PC-9 (cell line): ENCODE data around the gene ZEB2. TPM values are rescaled to one million over a fixed set of nuclear protein-coding genes. Genes with fewer than 3 reads are reported as not detected.
A peak's percentile ranks its signal among the peaks of the same experiment; 100 is the strongest.

ENCODE experiments used
- BruUV-seq: library from RNA; stranded (reverse); fragments of 400-500 nt; replicated peaks from 2 replicates; lab custom pipeline; 2021; lab: Mats Ljungman, UMichigan
- CTCF ChIA-PET: fragments of 300-600 bp; sonication (Branson Sonifier 250); formaldehyde crosslinking; loops from one replicate; lab custom pipeline; 2022; ENCODE audit warnings: antibody characterized with exemption; lab: Charles Lee
- POLR2A ChIA-PET: fragments of 300-600 bp; sonication (Branson Sonifier 250); formaldehyde crosslinking; loops from one replicate; lab custom pipeline; 2022; ENCODE audit warnings: antibody characterized with exemption; ENCODE audit not compliant: unreplicated experiment; lab: Charles Lee
- DNase-seq, 2 experiments: peaks; one replicate each; pipeline versions ENCODE4 v3.0.0 to v3.0.0-alpha.2; 2015 to 2022; ENCODE audit warnings: mixed read lengths in 1 of 2
- H2AFZ ChIP-seq: fragments of 200-600 bp; sonication (generic); 2 replicates; pipeline ENCODE4 v1.8.1; 2017; ENCODE audit warnings: antibody characterized with exemption
- H3F3A ChIP-seq: fragments of 200-600 bp; sonication (generic); 2 replicates; pipeline ENCODE4 v1.8.1; 2017; ENCODE audit warnings: antibody characterized with exemption, mild to moderate bottlenecking, low read depth; ENCODE audit not compliant: insufficient read depth
- H3K27ac ChIP-seq: fragments of 200-600 bp; sonication (generic); 2 replicates; pipeline ENCODE4 v1.6.1; 2016; ENCODE audit warnings: mixed run types
- H3K27me3 ChIP-seq: fragments of 200-600 bp; sonication (generic); 2 replicates; pipeline ENCODE4 v1.6.1; 2016; ENCODE audit warnings: low read depth, mixed run types; ENCODE audit not compliant: insufficient read depth
- H3K36me3 ChIP-seq: fragments of 200-600 bp; sonication (generic); 2 replicates; pipeline ENCODE4 v1.6.1; 2016; ENCODE audit warnings: low read depth, mixed run types
- H3K4me1 ChIP-seq: fragments of 200-600 bp; sonication (generic); replicated peaks from 2 replicates; pipeline ENCODE4 v1.6.1; 2016; ENCODE audit warnings: mixed run types; ENCODE audit not compliant: insufficient read depth
- H3K4me2 ChIP-seq: fragments of 200-600 bp; sonication (generic); 2 replicates; pipeline ENCODE4 v1.6.1; 2017; ENCODE audit warnings: mixed run types
- H3K4me3 ChIP-seq: fragments of 200-600 bp; sonication (generic); 2 replicates; pipeline ENCODE4 v1.6.1; 2016; ENCODE audit warnings: mixed run types
- H3K79me2 ChIP-seq: fragments of 200-600 bp; sonication (generic); 2 replicates; pipeline ENCODE4 v1.6.1; 2017; ENCODE audit warnings: low read depth, mixed run types
- H3K9me2 ChIP-seq: fragments of 200-600 bp; sonication (generic); 2 replicates; pipeline ENCODE4 v1.8.1; 2017; ENCODE audit warnings: mild to moderate bottlenecking; ENCODE audit not compliant: insufficient read depth
- H3K9me3 ChIP-seq: fragments of 200-600 bp; sonication (generic); 2 replicates; pipeline ENCODE4 v1.8.1; 2016; ENCODE audit warnings: low read depth; ENCODE audit not compliant: insufficient read depth
- H4K20me1 ChIP-seq: fragments of 200-600 bp; sonication (generic); 2 replicates; pipeline ENCODE4 v1.8.1; 2017; ENCODE audit not compliant: insufficient read depth
- CTCF ChIP-seq: fragments of 200-600 bp; sonication (generic); conservative IDR thresholded peaks from 2 replicates; pipeline ENCODE4 v1.6.1; 2017; ENCODE audit warnings: mixed run types, antibody characterized with exemption, mild to moderate bottlenecking, moderate library complexity
- EZH2 ChIP-seq: fragments of 200-600 bp; sonication (generic); IDR thresholded peaks from 2 replicates; pipeline ENCODE4 v1.8.0; 2017; ENCODE audit warnings: antibody characterized with exemption, low read depth
- intact Hi-C: fragments of 100-400 bp; cut with micrococcal nuclease; formaldehyde crosslinking; loops from one replicate; pipeline ENCODE4 v1.10.0; 2022; ENCODE audit not compliant: unreplicated experiment
- total RNA-seq: library from RNA; stranded (reverse); gene quantifications from 2 replicates; pipeline ENCODE4 v1.2.3, GENCODE V29; 2021

The ZEB2 gene
- total RNA-seq, 1 experiment from 2014 or later: 0.09 TPM

GRCh38 chr2:144524118-144525009, 4.4 kb upstream of the ZEB2 start:
- Histone ChIP-seq H3K4me1 (no peaks in the 10 kb centered on the region), H3K27me3 (peaks cover 4% of the 10 kb centered on the region; the same call in 1 of the 2 replicates), H4K20me1 (no peaks in the 10 kb centered on the region), H3K4me3 (no peak overlapping the region), H3K27ac (no peak overlapping the region), H3K36me3 (no peaks in the 10 kb centered on the region), H2AFZ (no peak overlapping the region), H3K4me2 (no peak overlapping the region), H3K9me2 (no peaks in the 10 kb centered on the region), H3K79me2 (no peaks in the 10 kb centered on the region), H3F3A (no peaks in the 10 kb centered on the region), H3K9me3 (no peaks in the 10 kb centered on the region)
- no TSS peak for BruUV-seq
- CTCF ChIA-PET: interaction anchor here (0.6 kb wide), 1 partner anchor 199 kb away, joined by 4 read pairs; no protein-coding TSS in a partner anchor
- DNase-seq: no peak
- no peak for TF ChIP-seq CTCF
- no peak for TF ChIP-seq EZH2
- POLR2A ChIA-PET: no interaction called here
- intact Hi-C loops: no loop called here

- POLR2A ChIA-PET: no interaction called here
- no peak for TF ChIP-seq EZH2
- DNase-seq: no peak
These were observed 3.7 kb upstream of the ZEB2 start for GRCh38 chr2:144523596-144524117.

GRCh38 chr2:144522897-144523595, 3.1 kb upstream of the ZEB2 start:
- Histone ChIP-seq H3K27me3 (peaks cover 10% of the 10 kb centered on the region; the same call in 1 of the 2 replicates), H3K9me3 (no peaks in the 10 kb centered on the region), H3F3A (no peaks in the 10 kb centered on the region), H3K9me2 (no peaks in the 10 kb centered on the region), H3K36me3 (no peaks in the 10 kb centered on the region), H3K4me3 (no peak overlapping the region; the same call in 1 of the 2 replicates), H3K4me2 (peak overlapping the region; percentile 41; the same call in 1 of the 2 replicates), H4K20me1 (no peaks in the 10 kb centered on the region), H3K4me1 (no peaks in the 10 kb centered on the region), H3K79me2 (no peaks in the 10 kb centered on the region), H2AFZ (0 out of 2 replicates have a peak overlapping the region, but pooled peaks have one; percentile 55), H3K27ac (no peak overlapping the region)
- POLR2A ChIA-PET: no interaction called here
- CTCF ChIA-PET: no interaction called here
- intact Hi-C loops: no loop called here
- TF ChIP-seq CTCF (no peak), EZH2 (no peak)
- no TSS peak for BruUV-seq
- DNase-seq: no peak

More at GRCh38 chr2:144523596-144524117, 3.7 kb upstream of the ZEB2 start:
- Histone ChIP-seq H3K79me2 (no peaks in the 10 kb centered on the region), H3K27me3 (peaks cover 10% of the 10 kb centered on the region; the same call in 1 of the 2 replicates), H3K4me3 (no peak overlapping the region; the same call in 1 of the 2 replicates), H3K9me2 (no peaks in the 10 kb centered on the region), H2AFZ (0 out of 2 replicates have a peak overlapping the region, but pooled peaks have one; percentile 55), H3K4me1 (no peaks in the 10 kb centered on the region), H3K4me2 (peak overlapping the region; percentile 41; the same call in 1 of the 2 replicates), H3F3A (no peaks in the 10 kb centered on the region), H4K20me1 (no peaks in the 10 kb centered on the region), H3K27ac (no peak overlapping the region), H3K36me3 (no peaks in the 10 kb centered on the region), H3K9me3 (no peaks in the 10 kb centered on the region)
- BruUV-seq: no TSS peak
- CTCF ChIA-PET: interaction anchor here (0.6 kb wide), 1 partner anchor 200 kb away, joined by 4 read pairs; no protein-coding TSS in a partner anchor
- intact Hi-C loops: no loop called here
